Measurements from ENCODE around the gene KRT4. TPM values are rescaled to one million over a fixed set of nuclear protein-coding genes. Genes with fewer than 3 reads are reported as not detected.

KRT4 gene
- polyA plus RNA-seq, 1 donor from 2014 or later = not detected

GRCh38 chr12:52760623-52761022 lies 53.3 kb downstream of the KRT4 start:
- H3K9ac ChIP-seq (ENCODE audit: low read length) = no peak overlapping the region
- no peak for TF ChIP-seq REST (IDR thresholded peaks at IDR 0.05; ENCODE audit: borderline replicate concordance)
- no peak for TF ChIP-seq EZH2 (IDR thresholded peaks at IDR 0.05; ENCODE audit: borderline replicate concordance, insufficient read depth, low read length, poor library complexity, severe bottlenecking)
- TF ChIP-seq EP300 (conservative IDR thresholded peaks at IDR 0.05; ENCODE audit: poor library complexity, severe bottlenecking) = no peak
- no peak for TF ChIP-seq SMC3 (conservative IDR thresholded peaks at IDR 0.05; ENCODE audit: poor library complexity)
- TF ChIP-seq, protein P1, sequence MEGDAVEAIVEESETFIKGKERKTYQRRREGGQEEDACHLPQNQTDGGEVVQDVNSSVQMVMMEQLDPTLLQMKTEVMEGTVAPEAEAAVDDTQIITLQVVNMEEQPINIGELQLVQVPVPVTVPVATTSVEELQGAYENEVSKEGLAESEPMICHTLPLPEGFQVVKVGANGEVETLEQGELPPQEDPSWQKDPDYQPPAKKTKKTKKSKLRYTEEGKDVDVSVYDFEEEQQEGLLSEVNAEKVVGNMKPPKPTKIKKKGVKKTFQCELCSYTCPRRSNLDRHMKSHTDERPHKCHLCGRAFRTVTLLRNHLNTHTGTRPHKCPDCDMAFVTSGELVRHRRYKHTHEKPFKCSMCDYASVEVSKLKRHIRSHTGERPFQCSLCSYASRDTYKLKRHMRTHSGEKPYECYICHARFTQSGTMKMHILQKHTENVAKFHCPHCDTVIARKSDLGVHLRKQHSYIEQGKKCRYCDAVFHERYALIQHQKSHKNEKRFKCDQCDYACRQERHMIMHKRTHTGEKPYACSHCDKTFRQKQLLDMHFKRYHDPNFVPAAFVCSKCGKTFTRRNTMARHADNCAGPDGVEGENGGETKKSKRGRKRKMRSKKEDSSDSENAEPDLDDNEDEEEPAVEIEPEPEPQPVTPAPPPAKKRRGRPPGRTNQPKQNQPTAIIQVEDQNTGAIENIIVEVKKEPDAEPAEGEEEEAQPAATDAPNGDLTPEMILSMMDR (IDR thresholded peaks at IDR 0.05; ENCODE audit: poor library complexity, severe bottlenecking) = no peak
- no peak for TF ChIP-seq RAD21 (conservative IDR thresholded peaks at IDR 0.05)
- no peak overlapping the region for H3K27ac ChIP-seq (ENCODE audit: low read length)
- no peaks in the 10 kb centered on the region for H3F3A ChIP-seq (ENCODE audit: insufficient read depth, low read length, poor library complexity, severe bottlenecking)
- H3K27me3 ChIP-seq (ENCODE audit: insufficient read depth, low read depth, low read length) = no peaks in the 10 kb centered on the region
- H3K79me2 ChIP-seq (replicated peaks; ENCODE audit: insufficient read depth, low read length) = no peaks in the 10 kb centered on the region
- H3K4me2 ChIP-seq (ENCODE audit: low read length) = no peak overlapping the region
- no peaks in the 10 kb centered on the region for H3K9me2 ChIP-seq (ENCODE audit: insufficient read depth, low read length)
- no peak overlapping the region for H3K4me3 ChIP-seq (ENCODE audit: low read length)
- H3K9me3 ChIP-seq (ENCODE audit: low read length) = peaks cover 7% of the 10 kb centered on the region
- H4K20me1 ChIP-seq (ENCODE audit: insufficient read depth) = no peaks in the 10 kb centered on the region
- H3K36me3 ChIP-seq (ENCODE audit: insufficient read depth, low read length) = no peaks in the 10 kb centered on the region
- H2AFZ ChIP-seq (ENCODE audit: low read depth, low read length) = no peak overlapping the region

DNA sequence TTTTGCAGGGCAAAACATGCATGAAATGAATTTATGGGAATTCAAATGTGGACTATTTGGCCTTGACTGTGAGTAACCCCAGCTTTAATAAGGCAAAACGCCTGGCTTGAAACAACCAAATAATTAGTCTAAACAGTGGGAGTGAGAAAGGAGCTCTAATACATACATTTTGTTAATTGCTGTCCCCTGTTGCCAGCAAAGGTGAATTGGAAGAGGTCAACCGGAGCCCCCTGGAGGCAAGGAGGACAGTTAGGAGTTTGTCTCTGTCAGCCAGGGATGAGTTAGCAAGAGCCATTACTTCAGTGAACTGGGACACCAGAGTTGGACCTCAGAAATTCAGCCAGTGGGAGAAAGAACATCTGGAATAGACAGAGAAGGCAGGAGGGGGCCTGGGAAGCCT lies 54.2 kb downstream of the KRT4 start:
- H4K20me1 ChIP-seq (ENCODE audit: insufficient read depth) = no peaks in the 10 kb centered on the region
- no peak overlapping the region for H3K4me3 ChIP-seq (ENCODE audit: low read length)
- no peak overlapping the region for H3K9ac ChIP-seq (ENCODE audit: low read length)
- no peaks in the 10 kb centered on the region for H3F3A ChIP-seq (ENCODE audit: insufficient read depth, low read length, poor library complexity, severe bottlenecking)
- no peaks in the 10 kb centered on the region for H3K79me2 ChIP-seq (replicated peaks; ENCODE audit: insufficient read depth, low read length)
- TF ChIP-seq, protein P1 (IDR thresholded peaks at IDR 0.05; ENCODE audit: poor library complexity, severe bottlenecking) = no peak
- TF ChIP-seq SMC3 (conservative IDR thresholded peaks at IDR 0.05; ENCODE audit: poor library complexity) (no peak), REST (IDR thresholded peaks at IDR 0.05; ENCODE audit: borderline replicate concordance) (no peak), EZH2 (IDR thresholded peaks at IDR 0.05; ENCODE audit: borderline replicate concordance, insufficient read depth, low read length, poor library complexity, severe bottlenecking) (no peak), TAF1 (IDR thresholded peaks at IDR 0.05; ENCODE audit: low read depth) (no peak), EP300 (conservative IDR thresholded peaks at IDR 0.05; ENCODE audit: poor library complexity, severe bottlenecking) (no peak), RAD21 (conservative IDR thresholded peaks at IDR 0.05) (no peak), POLR2AphosphoS5 (IDR thresholded peaks at IDR 0.05) (no peak), MXI1 (conservative IDR thresholded peaks at IDR 0.05; ENCODE audit: poor library complexity, severe bottlenecking) (no peak)
- no peaks in the 10 kb centered on the region for H3K9me2 ChIP-seq (ENCODE audit: insufficient read depth, low read length)
- no peak overlapping the region for H3K27ac ChIP-seq (ENCODE audit: low read length)
- H2AFZ ChIP-seq (ENCODE audit: low read depth, low read length) = no peak overlapping the region
- H3K9me3 ChIP-seq (ENCODE audit: low read length) = peaks cover 7% of the 10 kb centered on the region
- no peaks in the 10 kb centered on the region for H3K27me3 ChIP-seq (ENCODE audit: insufficient read depth, low read depth, low read length)
- no peaks in the 10 kb centered on the region for H3K36me3 ChIP-seq (ENCODE audit: insufficient read depth, low read length)
- H3K4me2 ChIP-seq (ENCODE audit: low read length) = no peak overlapping the region

Measured in neural cell (in vitro differentiated cells).